Mucosa of descending colon (tissue), 3 donors: ENCODE measurements around the gene VPS33A. TPM values are rescaled to one million over a fixed set of nuclear protein-coding genes. Genes with fewer than 3 reads are reported as not detected.
A peak's percentile ranks its signal among the peaks of the same experiment; 100 is the strongest.

ENCODE experiments used
- ATAC-seq: fragments of 200-7000 bp; cut with Tn5 transposase; one replicate; pipeline ENCODE4 v1.9.1; 2020; ENCODE audit warnings: mild to moderate bottlenecking, moderate library complexity
- DNase-seq, 3 donors: peaks; one replicate each; pipeline ENCODE4 v3.0.0-alpha.2; 2020
- H3K36me3 ChIP-seq: fragments of 200-600 bp; one replicate; pipeline ENCODE4 v1.8.0; 2021; ENCODE audit warnings: low read depth, mild to moderate bottlenecking
- H3K4me1 ChIP-seq: fragments of 200-600 bp; one replicate; pipeline ENCODE4 v1.8.0; 2021; ENCODE audit warnings: low read depth, mild to moderate bottlenecking
- H3K4me3 ChIP-seq: fragments of 200-600 bp; one replicate; pipeline ENCODE4 v1.8.0; 2021; ENCODE audit warnings: mild to moderate bottlenecking
- H3K9me3 ChIP-seq: fragments of 200-600 bp; one replicate; pipeline ENCODE4 v1.8.0; 2021; ENCODE audit warnings: mild to moderate bottlenecking
- CTCF ChIP-seq: fragments of 200-600 bp; IDR thresholded peaks from one replicate; pipeline ENCODE4 v1.8.0; 2022; ENCODE audit warnings: antibody characterized with exemption, mild to moderate bottlenecking
- intact Hi-C, 2 donors: fragments of 100-400 bp; cut with DNase I in 1 of 2; cut with micrococcal nuclease in 1 of 2; formaldehyde crosslinking; loops; one replicate each; pipeline versions ENCODE4 v1.11.0 to v1.11.1; 2022; cut with DNase I, micrococcal nuclease
- total RNA-seq, 3 donors: library from RNA; stranded (reverse); fragmentation: NEBNext Ultra II Directional in 2 of 3; extraction: Animal tissue kit (Norgen Biotek cat#: 25700) in 2 of 3; gene quantifications; one replicate each; pipeline versions ENCODE4 v1.2.1 to v1.2.4, GENCODE V29; 2021 to 2023
- donor health status: DM: no; HTN: no; CAD: no; lungs with moderate emphysema.
- donor health status: DM: no; HTN: no; CAD: no.
- donor health status: DM: no; HTN: yes; CAD: no.

The VPS33A gene
- total RNA-seq, 3 donors from 2014 or later, result 19.5 to 22.8 (median 22.4) TPM

GRCh38 chr12:122184517-122184916 lies 81.8 kb downstream of the VPS33A start:
- intact Hi-C loops, result no loop called here
- TF ChIP-seq CTCF, result no peak
- ATAC-seq, result no peak

GRCh38 chr12:122183588-122183940 lies 82.7 kb downstream of the VPS33A start:
- Histone ChIP-seq H3K36me3 (no peaks in the 10 kb centered on the region), H3K9me3 (no peaks in the 10 kb centered on the region), H3K4me3 (no peak overlapping the region), H3K4me1 (no peaks in the 10 kb centered on the region)
- no peak for TF ChIP-seq CTCF
- ATAC-seq, result peak; percentile 22
- no peak for DNase-seq
- intact Hi-C loops, result no loop called here

More at GRCh38 chr12:122184517-122184916, 81.8 kb downstream of the VPS33A start:
- Histone ChIP-seq H3K4me3 (no peak overlapping the region), H3K4me1 (no peaks in the 10 kb centered on the region), H3K36me3 (no peaks in the 10 kb centered on the region), H3K9me3 (no peaks in the 10 kb centered on the region)
- DNase-seq, result no peak

GRCh38 chr12:122182887-122183587 lies 83.3 kb downstream of the VPS33A start, which contains the start of gene LRRC43:
LRRC43 (plus strand) TSS chr12:122183123; CDS start chr12:122183145, 22 bp downstream.
- Histone ChIP-seq H3K9me3 (no peaks in the 10 kb centered on the region), H3K36me3 (no peaks in the 10 kb centered on the region), H3K4me3 (no peak within 1 kb of the TSS), H3K4me1 (no peaks in the 10 kb centered on the region)
- intact Hi-C loops, result no loop called here
- TF ChIP-seq CTCF, result no peak
- DNase-seq (peak; percentile 37 to 69 (median 62)), ATAC-seq (peak; percentile 84)

Other genes with a start within 250 kb of the VPS33A start
- 10 to 100 TPM in 1 of 3 donors, 1 to 10 TPM in 2; 5.2 to 11.6 (median 5.7) TPM for gene BCL7A, start 244.6 kb downstream of the VPS33A start, total RNA-seq
- 100 to 1,000 TPM; 194 to 230 (median 201) TPM for gene MLXIP, start 187.7 kb downstream of the VPS33A start, total RNA-seq
- not detected for gene IL31, start 92.3 kb downstream of the VPS33A start, total RNA-seq
- under 1 TPM in 2 of 3 donors, not detected in 1; 0.19 to 0.51 TPM for gene LRRC43, start 83.4 kb downstream of the VPS33A start, total RNA-seq
- gene B3GNT4, start 62.8 kb downstream of the VPS33A start, total RNA-seq, result under 1 TPM; 0.26 to 0.82 (median 0.66) TPM
- 10 to 100 TPM; 35.6 to 42.9 (median 41.6) TPM for gene DIABLO, start 40.4 kb downstream of the VPS33A start, total RNA-seq
- gene CLIP1, start 156.2 kb upstream of the VPS33A start, total RNA-seq, result 100 to 1,000 TPM in 1 of 3 donors, 10 to 100 TPM in 2; 43.5 to 170 (median 45.0) TPM
- gene ZCCHC8, start 234.4 kb upstream of the VPS33A start, total RNA-seq, result 10 to 100 TPM; 19.8 to 24.8 (median 23.1) TPM